C1 segment of cervical spinal cord (tissue), 14 donors: ENCODE measurements around the gene BRWD1.
"Not testable (repeated sequence)": the region's sequence is repeated elsewhere in the genome, so short reads cannot be mapped to it uniquely, and the experiment has no call there.

Source experiments
- DNase-seq, 14 donors: peaks; one replicate each; lab custom pipeline; 2025; lab: John Stamatoyannopoulos, UW

The BRWD1 gene

GRCh38 chr21:39173716-39174680 is 139.4 kb downstream of the BRWD1 start:
- no peak for DNase-seq

GRCh38 chr21:39169906-39170305 is 143.5 kb downstream of the BRWD1 start:
- no peak for DNase-seq

GRCh38 chr21:39168800-39169199 is 144.6 kb downstream of the BRWD1 start:
- DNase-seq, result no peak

GRCh38 chr21:39164523-39164922 is 148.9 kb downstream of the BRWD1 start:
- no peak for DNase-seq

GRCh38 chr21:39161064-39161463 is 152.4 kb downstream of the BRWD1 start:
- no peak for DNase-seq

GRCh38 chr21:39159342-39160063 is 153.9 kb downstream of the BRWD1 start:
- DNase-seq, result no peak

- DNase-seq, result not testable (repeated sequence)
These were observed 156.2 kb downstream of the BRWD1 start for GRCh38 chr21:39157241-39157640.

GRCh38 chr21:39156024-39156423 is 157.4 kb downstream of the BRWD1 start:
- no peak for DNase-seq

- DNase-seq, result no peak
These were observed 157.9 kb downstream of the BRWD1 start for GRCh38 chr21:39155578-39155977.

GRCh38 chr21:39153842-39154241 is 159.6 kb downstream of the BRWD1 start:
- no peak for DNase-seq

- DNase-seq, result no peak
These were observed 160.1 kb downstream of the BRWD1 start for GRCh38 chr21:39153373-39153772.

- no peak for DNase-seq
These were observed 161.2 kb downstream of the BRWD1 start for GRCh38 chr21:39152271-39152670.

GRCh38 chr21:39150877-39151276 is 162.6 kb downstream of the BRWD1 start:
- no peak for DNase-seq

- no peak for DNase-seq
These were observed 163.1 kb downstream of the BRWD1 start for GRCh38 chr21:39150316-39150715.

GRCh38 chr21:39149882-39150281 is 163.6 kb downstream of the BRWD1 start:
- no peak for DNase-seq

GRCh38 chr21:39148975-39149374 is 164.5 kb downstream of the BRWD1 start:
- DNase-seq, result no peak

GRCh38 chr21:39144191-39144590 is 169.2 kb downstream of the BRWD1 start:
- no peak for DNase-seq

- DNase-seq, result no peak
These were observed 170.5 kb downstream of the BRWD1 start for GRCh38 chr21:39142972-39143371.

- no peak for DNase-seq
These were observed 171.9 kb downstream of the BRWD1 start for GRCh38 chr21:39141502-39141901.

GRCh38 chr21:39137248-39138178 is 175.9 kb downstream of the BRWD1 start:
- DNase-seq, result no peak

GRCh38 chr21:39136711-39137110 is 176.7 kb downstream of the BRWD1 start:
- no peak for DNase-seq

GRCh38 chr21:39136138-39136537 is 177.3 kb downstream of the BRWD1 start:
- DNase-seq, result not testable (repeated sequence)
